Raji (cell line): Measurements from ENCODE around the gene GJB5.

ENCODE experiments used
- POLR2A ChIP-seq: IDR thresholded peaks from 2 replicates; pipeline ENCODE4 v1.6.1; 2011; ENCODE audit warnings: low read depth, low read length, control low read depth; ENCODE audit not compliant: insufficient read depth

GJB5 gene

DNA sequence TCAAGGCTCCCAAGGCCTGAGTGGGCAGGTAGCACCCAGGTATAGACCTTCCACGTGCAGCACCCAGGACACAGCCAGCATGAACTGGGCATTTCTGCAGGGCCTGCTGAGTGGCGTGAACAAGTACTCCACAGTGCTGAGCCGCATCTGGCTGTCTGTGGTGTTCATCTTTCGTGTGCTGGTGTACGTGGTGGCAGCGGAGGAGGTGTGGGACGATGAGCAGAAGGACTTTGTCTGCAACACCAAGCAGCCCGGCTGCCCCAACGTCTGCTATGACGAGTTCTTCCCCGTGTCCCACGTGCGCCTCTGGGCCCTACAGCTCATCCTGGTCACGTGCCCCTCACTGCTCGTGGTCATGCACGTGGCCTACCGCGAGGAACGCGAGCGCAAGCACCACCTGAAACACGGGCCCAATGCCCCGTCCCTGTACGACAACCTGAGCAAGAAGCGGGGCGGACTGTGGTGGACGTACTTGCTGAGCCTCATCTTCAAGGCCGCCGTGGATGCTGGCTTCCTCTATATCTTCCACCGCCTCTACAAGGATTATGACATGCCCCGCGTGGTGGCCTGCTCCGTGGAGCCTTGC, 6.4 kb downstream of the GJB5 start:
- no peak for TF ChIP-seq POLR2A

GRCh38 chr1:34761776-34762307, 7.0 kb downstream of the GJB5 start:
- TF ChIP-seq POLR2A, result no peak

DNA sequence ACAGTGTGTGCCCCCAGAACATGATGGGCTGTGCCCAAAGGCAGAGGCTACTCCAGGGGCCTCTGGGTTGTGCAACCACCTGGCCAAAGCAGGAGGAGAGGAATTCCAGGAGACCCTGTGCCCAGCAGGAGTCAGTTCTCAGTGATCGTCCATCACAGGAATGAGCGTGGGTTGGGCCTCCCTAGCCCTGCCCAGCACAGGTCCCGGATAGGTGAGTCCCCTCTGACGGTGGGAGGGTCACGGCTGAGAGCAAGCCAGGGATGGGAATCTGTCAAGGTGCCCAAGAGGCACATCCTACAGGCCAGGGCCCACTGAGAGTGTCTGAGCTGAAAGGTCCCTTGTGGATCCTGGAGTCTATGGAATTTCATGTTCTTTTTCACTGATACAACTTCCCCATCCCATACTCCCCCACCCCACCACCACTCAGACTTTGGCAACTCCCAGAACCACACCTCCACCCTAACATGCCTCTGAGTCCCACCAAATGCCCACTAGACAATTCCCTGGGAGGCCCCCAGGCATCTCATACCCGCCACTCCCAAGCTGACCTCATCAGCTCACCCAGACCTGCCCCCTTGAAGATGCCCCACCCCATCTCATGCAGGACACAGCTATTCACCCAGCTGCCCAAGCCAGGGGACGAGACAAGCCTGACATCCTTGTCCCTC, 7.8 kb downstream of the GJB5 start:
- no peak for TF ChIP-seq POLR2A

DNA sequence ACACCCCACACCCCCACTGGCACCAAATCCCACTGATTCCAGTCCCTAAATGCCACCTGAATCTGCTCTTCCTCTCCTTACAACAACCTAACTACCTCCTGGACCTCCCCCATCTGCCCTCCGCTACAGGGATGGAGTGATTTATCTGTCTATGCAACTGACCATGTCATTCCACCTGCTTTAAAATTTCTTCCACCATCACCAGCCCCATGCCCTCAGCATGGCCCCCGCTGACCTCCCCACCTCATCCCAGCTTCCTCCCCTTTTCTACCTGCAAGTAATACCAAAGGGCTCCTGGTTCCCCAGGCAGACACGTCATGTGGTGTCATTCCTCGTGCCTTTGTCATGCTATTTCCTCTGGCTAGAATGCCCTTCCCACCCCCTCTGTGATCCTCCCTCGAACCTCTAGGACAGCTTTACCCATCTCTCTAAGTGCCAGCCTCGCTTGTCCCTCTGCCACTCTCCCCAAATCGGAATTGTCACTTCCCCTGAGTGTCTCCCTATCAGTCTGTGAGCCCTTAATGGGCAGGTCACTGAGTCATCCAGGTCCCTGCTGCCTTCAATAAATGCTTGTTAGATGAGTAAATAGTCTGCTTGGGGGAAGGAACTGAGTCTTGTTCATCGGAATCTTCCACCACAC, 8.4 kb downstream of the GJB5 start:
- TF ChIP-seq POLR2A, result no peak

DNA sequence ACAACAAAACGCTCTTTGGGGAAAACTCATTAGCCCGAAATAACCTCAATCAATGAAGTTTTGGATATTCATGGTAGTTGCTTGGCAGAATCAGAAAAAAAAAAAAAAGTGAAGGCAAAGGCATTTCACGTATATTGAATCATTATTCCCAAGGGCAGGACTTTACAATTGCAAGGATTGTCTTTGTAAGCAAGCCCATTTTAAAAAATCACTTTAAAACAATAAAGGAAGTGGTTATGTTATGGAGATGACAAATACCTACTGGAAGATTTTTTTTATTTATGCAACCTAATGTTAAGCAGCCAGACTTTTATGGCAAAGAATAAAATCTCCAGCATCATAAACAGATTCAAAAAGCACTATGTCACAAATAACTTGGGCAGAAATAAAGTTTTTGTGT, 14.0 kb downstream of the GJB5 start:
- TF ChIP-seq POLR2A, result no peak

DNA sequence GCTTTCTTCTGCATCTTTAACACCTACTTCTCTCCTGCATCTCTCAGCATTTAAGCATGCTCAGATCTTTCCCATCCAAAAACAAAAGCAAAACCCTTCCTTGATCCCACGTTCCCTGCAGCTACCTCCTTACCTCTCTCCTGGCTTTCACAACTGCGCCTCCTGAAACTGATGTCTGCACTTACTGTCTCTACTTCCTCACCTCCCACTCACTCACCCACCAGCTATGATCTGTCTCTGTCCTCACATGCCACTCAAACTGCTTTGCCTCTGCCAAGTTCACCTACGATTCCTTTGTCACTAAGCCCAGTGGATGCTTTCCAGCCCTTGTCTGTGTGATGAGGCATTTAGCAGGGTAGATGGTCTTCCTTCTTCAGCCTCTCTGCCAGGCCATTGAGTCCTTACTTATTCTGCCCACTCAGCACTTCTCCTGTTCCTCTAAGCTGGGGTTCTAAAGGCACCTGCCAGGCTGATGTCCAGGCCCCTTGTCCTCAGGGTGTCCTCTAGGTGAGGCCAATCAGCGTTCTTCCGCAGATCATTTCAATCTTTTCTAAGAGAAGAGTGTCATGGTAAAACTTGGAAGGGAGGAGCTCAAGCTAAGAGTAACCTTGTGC, 16.2 kb downstream of the GJB5 start:
- no peak for TF ChIP-seq POLR2A

DNA sequence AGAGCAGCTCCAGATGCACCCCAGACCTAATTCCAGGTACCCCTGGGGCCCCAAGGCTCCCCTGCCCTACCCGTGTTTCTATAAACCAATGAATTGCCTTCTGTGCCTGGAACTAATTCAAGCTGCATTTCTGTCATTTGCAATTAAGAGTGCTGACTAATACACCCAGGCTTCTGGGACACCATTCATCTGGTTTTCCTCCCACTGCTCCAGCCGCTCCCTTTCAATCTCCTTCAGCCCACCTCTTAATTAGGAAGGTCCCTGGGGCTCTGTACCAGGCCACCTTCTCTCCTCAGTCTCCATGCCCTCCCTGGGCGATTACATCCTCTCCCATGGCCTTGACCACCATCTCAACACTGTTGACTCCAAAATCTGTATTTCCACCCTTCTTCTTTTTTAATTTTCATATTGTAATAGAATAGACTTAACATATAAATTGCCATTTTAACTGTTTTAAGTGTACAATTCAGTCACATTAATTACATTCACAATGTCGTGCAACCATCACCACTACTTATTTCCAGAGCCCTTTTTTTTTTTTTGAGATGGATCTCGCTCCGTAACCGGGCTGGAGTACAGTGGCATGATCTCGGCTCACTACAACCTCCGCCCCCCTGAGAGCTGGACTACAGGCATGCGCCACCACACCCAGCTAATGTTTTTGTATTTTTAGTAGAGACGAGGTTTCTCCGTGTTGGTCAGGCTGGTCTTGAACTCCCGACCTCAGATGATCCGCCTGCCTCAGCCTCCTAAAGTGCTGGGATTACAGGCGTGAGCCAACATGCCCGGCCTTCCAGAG, 16.9 kb downstream of the GJB5 start:
- no peak for TF ChIP-seq POLR2A

DNA sequence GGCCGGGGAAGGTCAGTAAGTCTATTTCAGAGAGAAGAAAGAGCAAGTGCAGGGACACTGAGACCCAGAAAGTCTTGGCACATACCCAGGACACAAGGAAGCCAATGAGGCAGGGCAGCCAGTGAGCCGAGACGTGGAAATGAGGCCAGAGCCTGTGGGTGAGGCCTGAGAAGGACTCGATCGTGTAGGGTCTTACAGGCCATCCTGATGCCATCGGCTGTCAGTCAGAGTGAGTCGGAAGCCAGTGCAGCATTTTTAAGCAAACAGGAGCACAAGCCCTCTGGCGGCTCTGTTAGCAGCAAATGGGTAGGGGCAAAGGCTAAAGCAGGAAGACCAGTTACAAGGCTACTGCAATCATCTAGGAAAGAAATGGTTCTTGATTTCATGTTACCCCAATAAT, 20.1 kb downstream of the GJB5 start:
- no peak for TF ChIP-seq POLR2A

DNA sequence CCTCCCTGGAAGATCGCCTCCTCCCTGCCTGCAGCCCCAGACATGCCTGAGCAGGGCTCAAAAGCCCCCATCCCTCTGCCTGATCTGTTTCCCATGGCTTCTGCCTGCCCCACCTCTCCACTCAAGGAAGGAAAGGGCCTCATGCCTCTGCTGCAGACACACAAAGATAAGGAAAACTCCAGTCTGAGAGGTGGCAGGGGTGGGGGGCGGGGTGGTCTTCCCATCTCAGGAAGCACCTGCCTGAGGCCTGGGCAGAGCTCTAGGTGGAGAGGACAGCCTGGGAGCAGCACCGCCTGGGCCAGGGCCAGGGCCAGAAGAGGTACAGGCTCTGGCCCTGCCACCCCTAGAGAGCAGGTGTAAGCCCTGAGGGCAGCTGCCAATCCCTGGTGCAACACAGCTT, 22.1 kb downstream of the GJB5 start:
- TF ChIP-seq POLR2A, result no peak

- no peak for TF ChIP-seq POLR2A
Observed at GRCh38 chr1:34777519-34778321, 22.9 kb downstream of the GJB5 start.

DNA sequence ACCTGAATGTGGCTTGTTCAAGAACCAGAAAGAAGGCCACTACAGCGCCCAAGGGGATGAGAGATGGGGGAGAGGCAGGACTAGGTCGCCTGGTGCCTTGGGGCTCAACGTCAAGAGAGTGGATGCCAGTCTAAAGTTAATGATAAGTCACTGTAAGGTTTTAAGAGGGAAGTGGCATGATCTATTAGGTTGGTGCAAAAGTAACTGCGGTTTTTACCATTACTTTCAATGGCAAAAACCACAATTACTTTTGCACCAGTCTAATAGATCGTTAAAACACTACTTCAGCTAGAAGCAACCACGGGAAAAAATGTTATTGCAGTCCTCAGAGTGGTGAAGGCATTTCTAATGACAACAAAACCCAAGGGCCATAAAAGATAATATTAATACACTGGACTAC, 23.5 kb downstream of the GJB5 start:
- no peak for TF ChIP-seq POLR2A

- no peak for TF ChIP-seq POLR2A
Observed at GRCh38 chr1:34779005-34779404, 24.2 kb downstream of the GJB5 start.

- no peak for TF ChIP-seq POLR2A
Observed at GRCh38 chr1:34779526-34779925, 24.7 kb downstream of the GJB5 start.

DNA sequence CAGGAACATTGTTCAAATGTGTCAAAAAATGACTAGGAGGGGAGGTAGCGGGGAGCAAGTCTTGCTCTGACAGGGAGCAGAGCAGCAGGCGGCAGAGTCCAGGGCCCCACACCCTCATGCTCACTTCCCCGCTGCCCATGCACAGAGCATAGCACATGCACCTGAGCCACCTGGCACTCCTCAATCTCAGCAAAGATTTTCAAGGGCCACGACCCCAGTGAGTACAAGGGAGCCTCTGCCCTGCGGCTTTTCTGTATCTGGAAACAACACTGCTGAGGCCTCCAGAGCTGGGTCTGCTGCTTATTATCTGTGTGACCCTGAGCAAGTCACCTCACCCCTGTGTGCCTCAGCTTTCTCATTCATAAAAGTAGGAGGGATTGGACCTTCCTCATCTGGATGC, 25.1 kb downstream of the GJB5 start:
- TF ChIP-seq POLR2A, result no peak
